ENCODE measurements around the gene C1orf226. TPM values are rescaled to one million over a fixed set of nuclear protein-coding genes. Genes with fewer than 3 reads are reported as not detected.

The C1orf226 gene
- total and polyA plus RNA-seq, 4 donors = 2.1 to 7.9 (median 2.4) TPM

GRCh38 chr1:162353078-162353477, 28.4 kb upstream of the C1orf226 start:
- H3K27ac ChIP-seq (ENCODE audit: low read depth in 1 of 2, low read length in 1 of 2) = no peak overlapping the region
- 69 to 78% methylated on average over 9 of the region's 9 CpGs for WGBS, 2 donors
- ATAC-seq (ENCODE audit: insufficient read depth, low FRiP score) (no peak), DNase-seq (no peak)
- H3K4me3 ChIP-seq = no peak overlapping the region
- peaks cover 0 to 11% (median 7%) of the 10 kb centered on the region in 5 donors for H3K4me1 ChIP-seq (ENCODE audit: control insufficient read depth in 5 of 5, insufficient read depth in 5 of 5, low read length in 5 of 5)
- peaks cover 0 to 3% (median 1%) of the 10 kb centered on the region in 4 donors for H3K36me3 ChIP-seq (ENCODE audit: control insufficient read depth in 4 of 4, insufficient read depth in 4 of 4, low read length in 4 of 4)
- no peaks in the 10 kb centered on the region for H3K27me3 ChIP-seq (ENCODE audit: control insufficient read depth in 3 of 3, insufficient read depth in 3 of 3, low read length in 2 of 3)
- H3K9me3 ChIP-seq (ENCODE audit: control insufficient read depth in 4 of 4, insufficient read depth in 3 of 4, low read length in 3 of 4) = no peaks in the 10 kb centered on the region
- H3K9ac ChIP-seq (ENCODE audit: insufficient read depth in 1 of 2, low read length in 2 of 2) = no peak overlapping the region
- no peak for TF ChIP-seq CTCF (IDR thresholded peaks at IDR 0.05; ENCODE audit: control extremely low read depth, extremely low read depth)

GRCh38 chr1:162353702-162354101, 27.8 kb upstream of the C1orf226 start:
- H3K9me3 ChIP-seq (ENCODE audit: control insufficient read depth in 4 of 4, insufficient read depth in 3 of 4, low read length in 3 of 4) = no peaks in the 10 kb centered on the region
- 60 to 65% methylated on average over 5 of the region's 5 CpGs for WGBS, 2 donors
- TF ChIP-seq CTCF (IDR thresholded peaks at IDR 0.05; ENCODE audit: control extremely low read depth, extremely low read depth) = no peak
- ATAC-seq (ENCODE audit: insufficient read depth, low FRiP score) (no peak), DNase-seq (no peak)
- H3K27me3 ChIP-seq (ENCODE audit: control insufficient read depth in 3 of 3, insufficient read depth in 3 of 3, low read length in 2 of 3) = no peaks in the 10 kb centered on the region
- no peak overlapping the region for H3K27ac ChIP-seq (ENCODE audit: low read depth in 1 of 2, low read length in 1 of 2)
- peaks cover 0 to 3% (median 1%) of the 10 kb centered on the region in 4 donors for H3K36me3 ChIP-seq (ENCODE audit: control insufficient read depth in 4 of 4, insufficient read depth in 4 of 4, low read length in 4 of 4)
- H3K9ac ChIP-seq (ENCODE audit: insufficient read depth in 1 of 2, low read length in 2 of 2) = no peak overlapping the region
- H3K4me3 ChIP-seq = no peak overlapping the region
- H3K4me1 ChIP-seq (ENCODE audit: control insufficient read depth in 5 of 5, insufficient read depth in 5 of 5, low read length in 5 of 5) = peaks cover 0 to 11% (median 7%) of the 10 kb centered on the region in 5 donors

GRCh38 chr1:162357681-162358266, 23.8 kb upstream of the C1orf226 start:
- no peak overlapping the region for H3K9ac ChIP-seq (ENCODE audit: insufficient read depth in 1 of 2, low read length in 2 of 2)
- no peak overlapping the region for H3K4me3 ChIP-seq
- H3K4me1 ChIP-seq (ENCODE audit: control insufficient read depth in 5 of 5, insufficient read depth in 5 of 5, low read length in 5 of 5) = peaks cover 0 to 11% (median 5%) of the 10 kb centered on the region in 5 donors
- peaks cover 0 to 3% (median 1%) of the 10 kb centered on the region in 4 donors for H3K36me3 ChIP-seq (ENCODE audit: control insufficient read depth in 4 of 4, insufficient read depth in 4 of 4, low read length in 4 of 4)
- no peak overlapping the region for H3K27ac ChIP-seq (ENCODE audit: low read depth in 1 of 2, low read length in 1 of 2)
- ATAC-seq (ENCODE audit: insufficient read depth, low FRiP score) = peak; percentile 47
- WGBS, 2 donors = 52 to 55% methylated on average over 5 of the region's 5 CpGs
- TF ChIP-seq CTCF (IDR thresholded peaks at IDR 0.05; ENCODE audit: control extremely low read depth, extremely low read depth) = no peak
- H3K9me3 ChIP-seq (ENCODE audit: control insufficient read depth in 4 of 4, insufficient read depth in 3 of 4, low read length in 3 of 4) = no peaks in the 10 kb centered on the region
- DNase-seq = peak in 1 of 3 donors; percentile 18
- no peaks in the 10 kb centered on the region for H3K27me3 ChIP-seq (ENCODE audit: control insufficient read depth in 3 of 3, insufficient read depth in 3 of 3, low read length in 2 of 3)

- no peak for TF ChIP-seq CTCF (IDR thresholded peaks at IDR 0.05; ENCODE audit: control extremely low read depth, extremely low read depth)
- no peaks in the 10 kb centered on the region for H3K27me3 ChIP-seq (ENCODE audit: control insufficient read depth in 3 of 3, insufficient read depth in 3 of 3, low read length in 2 of 3)
- H3K9ac ChIP-seq (ENCODE audit: insufficient read depth in 1 of 2, low read length in 2 of 2) = no peak overlapping the region
- no peak for DNase-seq
- ATAC-seq (ENCODE audit: insufficient read depth, low FRiP score) = no peak
- H3K9me3 ChIP-seq (ENCODE audit: control insufficient read depth in 4 of 4, insufficient read depth in 3 of 4, low read length in 3 of 4) = no peaks in the 10 kb centered on the region
- H3K36me3 ChIP-seq (ENCODE audit: control insufficient read depth in 4 of 4, insufficient read depth in 4 of 4, low read length in 4 of 4) = peaks cover 0 to 3% (median 1%) of the 10 kb centered on the region in 4 donors
- WGBS, 2 donors = 74 to 76% methylated on average over 1 of the region's 1 CpG
- H3K4me1 ChIP-seq (ENCODE audit: control insufficient read depth in 5 of 5, insufficient read depth in 5 of 5, low read length in 5 of 5) = peaks cover 0 to under 1% (median 0%) of the 10 kb centered on the region in 5 donors
- H3K27ac ChIP-seq (ENCODE audit: low read depth in 1 of 2, low read length in 1 of 2) = no peak overlapping the region
- H3K4me3 ChIP-seq = no peak overlapping the region
These were observed 22.6 kb upstream of the C1orf226 start for GRCh38 chr1:162358928-162359327.

Measured in lung (tissue), 12 donors.